ENCODE results near the gene JUNB. TPM values are rescaled to one million over a fixed set of nuclear protein-coding genes. Genes with fewer than 3 reads are reported as not detected.

Gene JUNB
- total and polyA plus RNA-seq, 10 of the 15 experiments (the other 5 are each of a cell fraction or from before 2014, with no cell fraction given): 0.55 to 144 (median 68.3) TPM

GRCh38 chr19:12797141-12797587 lies 5.9 kb downstream of the JUNB start:
- H3K36me3 ChIP-seq (ENCODE audit: control insufficient read depth in 2 of 2, insufficient read depth in 2 of 2, low read length in 1 of 2): peaks cover 0 to 1% of the 10 kb centered on the region in 2 experiments; a peak in 2 of 4 replicates
- POLR2A ChIA-PET: interaction anchor here (1.2 to 8.2 kb wide), 2 partner anchors 18 to 63 kb away, joined by 10 to 303 read pairs; partner anchors contain the start of genes HOOK2 and TRIR
- RAD21 ChIA-PET (ENCODE audit: unreplicated experiment): interaction anchor here (1.7 to 11.4 kb wide), 6 partner anchors 9 to 37 kb away, joined by 5 to 303 read pairs (median 20); partner anchors contain the start of genes HOOK2 and RNASEH2A
- in situ Hi-C loops (cut with MboI): loop anchor here (5.0 kb wide), 1 partner anchor 35 kb away; no protein-coding TSS in a partner anchor
- CTCF ChIA-PET: interaction anchor here (1.0 to 12.9 kb wide), 12 partner anchors 10 to 809 kb away, joined by 3 to 537 read pairs (median 6); partner anchors contain the start of genes DNASE2, GET3 and HOOK2
- 59% methylated on average over 6 of the region's 6 CpGs for WGBS (ENCODE audit: insufficient coverage, insufficient replicate concordance, low lambda C conversion rate, missing lambda C conversion rate)
- DNase-seq (ENCODE audit: low read depth, low spot score) (no peak), FAIRE-seq (no peak), ATAC-seq (no peak)
- H2AFZ ChIP-seq (ENCODE audit: control insufficient read depth, low read depth, low read length): no peak overlapping the region
- no peaks in the 10 kb centered on the region for H4K20me1 ChIP-seq (ENCODE audit: control insufficient read depth, insufficient read depth)
- intact Hi-C loops (cut with micrococcal nuclease; ENCODE audit: unreplicated experiment): no loop called here
- TF ChIP-seq RFX5 (IDR thresholded peaks at IDR 0.05; ENCODE audit: low read depth, low read length) (no peak), SRF (IDR thresholded peaks at IDR 0.05; ENCODE audit: low read depth in 2 of 2, low read length in 2 of 2) (no peak), ZBTB40 (IDR thresholded peaks at IDR 0.05; ENCODE audit: borderline replicate concordance) (no peak), PML (IDR thresholded peaks at IDR 0.05; ENCODE audit: low read length) (no peak), NFYB (IDR thresholded peaks at IDR 0.05; ENCODE audit: insufficient read depth, low read depth, low read length) (no peak), BMI1 (IDR thresholded peaks at IDR 0.05; ENCODE audit: borderline replicate concordance) (no peak), IKZF1 (conservative IDR thresholded peaks at IDR 0.05) (no peak), IKZF2 (IDR thresholded peaks at IDR 0.05) (no peak), PAX5 (IDR thresholded peaks at IDR 0.05; ENCODE audit: borderline replicate concordance, low read depth, low read length) (no peak), SUPT20H (IDR thresholded peaks at IDR 0.05; ENCODE audit: borderline replicate concordance, control insufficient read depth, low read depth, low read length) (no peak), EP300 (IDR thresholded peaks at IDR 0.05; ENCODE audit: borderline replicate concordance in 1 of 2, control insufficient read depth in 1 of 2, low read depth in 2 of 2, low read length in 2 of 2) (no peak), MXI1 (IDR thresholded peaks at IDR 0.05; ENCODE audit: low read depth, low read length) (no peak), SKIL (IDR thresholded peaks at IDR 0.05; ENCODE audit: low read depth, poor library complexity, severe bottlenecking) (no peak), BHLHE40 (IDR thresholded peaks at IDR 0.05; ENCODE audit: borderline replicate concordance in 1 of 2, low read depth in 2 of 2, low read length in 1 of 2) (no peak), HDAC2 (IDR thresholded peaks at IDR 0.05) (no peak), YBX1 (IDR thresholded peaks at IDR 0.05) (no peak), KLF5 (IDR thresholded peaks at IDR 0.05; ENCODE audit: partially characterized antibody) (no peak)
- no TSS peak for BruUV-seq (replicated peaks)
- SMC1A ChIA-PET (ENCODE audit: uncharacterized antibody, unreplicated experiment): interaction anchor here (0.6 to 11.5 kb wide), 8 partner anchors 17 to 999 kb away, joined by 3 to 240 read pairs (median 20); no protein-coding TSS in a partner anchor
- peaks cover 28% of the 10 kb centered on the region for H3K79me2 ChIP-seq (ENCODE audit: control insufficient read depth, insufficient read depth, low read length)
- no peak overlapping the region for H3K4me3 ChIP-seq
- H3K9me3 ChIP-seq (replicated peaks; ENCODE audit: control insufficient read depth, insufficient read depth, low read length): no peaks in the 10 kb centered on the region; the same call in 2 of the 3 replicates
- H3K27ac ChIP-seq (ENCODE audit: control insufficient read depth, insufficient read depth): no peak overlapping the region
- no peaks in the 10 kb centered on the region for H3K27me3 ChIP-seq (replicated peaks in 1 of 2; ENCODE audit: control insufficient read depth in 2 of 2, insufficient read depth in 2 of 2, low read length in 1 of 2)
- H3K4me1 ChIP-seq (ENCODE audit: control insufficient read depth, insufficient read depth, low read length): peaks cover 23% of the 10 kb centered on the region
- H3K4me2 ChIP-seq (ENCODE audit: control insufficient read depth, insufficient read depth): no peak overlapping the region
- H3K9ac ChIP-seq (ENCODE audit: control insufficient read depth, insufficient read depth, low read length): no peak overlapping the region

Measured in GM12878 (cell line).